GM12872 (cell line): ENCODE measurements around the gene AP1AR.

Source experiments
- TF ChIP-seq, protein P1 (sequence below): IDR thresholded peaks from 3 replicates; pipeline ENCODE4 v1.5.1; 2011; ENCODE audit warnings: low read depth, mild to moderate bottlenecking, low read length, moderate library complexity; ENCODE audit not compliant: insufficient read depth

AP1AR gene, protein sequence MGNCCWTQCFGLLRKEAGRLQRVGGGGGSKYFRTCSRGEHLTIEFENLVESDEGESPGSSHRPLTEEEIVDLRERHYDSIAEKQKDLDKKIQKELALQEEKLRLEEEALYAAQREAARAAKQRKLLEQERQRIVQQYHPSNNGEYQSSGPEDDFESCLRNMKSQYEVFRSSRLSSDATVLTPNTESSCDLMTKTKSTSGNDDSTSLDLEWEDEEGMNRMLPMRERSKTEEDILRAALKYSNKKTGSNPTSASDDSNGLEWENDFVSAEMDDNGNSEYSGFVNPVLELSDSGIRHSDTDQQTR

DNA sequence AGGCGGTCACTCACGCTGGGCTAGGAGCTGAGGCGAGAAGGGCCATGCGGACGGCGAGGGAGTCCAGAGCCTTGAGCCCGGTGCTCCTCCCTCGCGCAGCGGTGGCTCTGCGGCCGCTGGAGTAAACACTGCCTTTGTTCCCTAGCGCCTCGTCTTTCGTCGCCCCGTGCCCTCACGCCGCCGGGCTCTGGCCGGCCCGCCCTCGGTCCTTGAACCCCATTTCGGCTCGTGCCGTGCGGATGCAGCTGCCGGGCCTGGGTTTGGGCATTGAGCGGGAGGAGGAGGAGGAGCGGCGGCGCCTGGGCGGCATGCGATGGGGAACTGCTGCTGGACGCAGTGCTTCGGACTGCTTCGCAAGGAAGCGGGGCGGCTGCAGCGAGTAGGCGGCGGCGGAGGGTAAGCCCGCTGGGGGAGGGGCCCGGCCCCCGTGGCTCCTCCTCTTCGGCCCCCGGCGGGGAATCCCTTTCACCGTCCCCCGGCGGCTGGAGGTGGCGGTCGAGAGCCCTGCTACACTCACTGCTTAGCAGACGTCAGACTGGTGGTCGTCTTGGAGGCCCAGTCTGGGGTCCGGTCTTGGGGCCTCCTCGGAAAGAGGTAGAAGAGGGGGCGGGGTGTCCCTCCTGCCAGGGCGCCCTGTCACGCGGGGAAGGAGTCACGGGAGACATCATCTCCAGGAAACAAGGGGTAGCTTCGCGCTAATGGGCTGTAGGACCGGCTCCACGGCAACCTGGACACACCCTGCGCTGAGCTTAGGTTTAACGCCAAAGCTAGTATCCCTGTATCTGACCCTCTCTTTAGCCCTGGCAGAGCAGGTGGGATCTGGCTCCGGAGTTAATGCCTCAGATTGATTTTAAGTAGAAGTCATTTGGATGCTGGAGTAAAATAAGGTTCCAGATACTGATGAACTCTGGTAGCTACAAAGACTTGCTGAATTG, at the start of gene AP1AR:
TSS of gene AP1AR (plus strand) at position 9 of the 935 bp plus-strand sequence. CDS start at position 314, 305 bp downstream.
- TF ChIP-seq, protein P1, sequence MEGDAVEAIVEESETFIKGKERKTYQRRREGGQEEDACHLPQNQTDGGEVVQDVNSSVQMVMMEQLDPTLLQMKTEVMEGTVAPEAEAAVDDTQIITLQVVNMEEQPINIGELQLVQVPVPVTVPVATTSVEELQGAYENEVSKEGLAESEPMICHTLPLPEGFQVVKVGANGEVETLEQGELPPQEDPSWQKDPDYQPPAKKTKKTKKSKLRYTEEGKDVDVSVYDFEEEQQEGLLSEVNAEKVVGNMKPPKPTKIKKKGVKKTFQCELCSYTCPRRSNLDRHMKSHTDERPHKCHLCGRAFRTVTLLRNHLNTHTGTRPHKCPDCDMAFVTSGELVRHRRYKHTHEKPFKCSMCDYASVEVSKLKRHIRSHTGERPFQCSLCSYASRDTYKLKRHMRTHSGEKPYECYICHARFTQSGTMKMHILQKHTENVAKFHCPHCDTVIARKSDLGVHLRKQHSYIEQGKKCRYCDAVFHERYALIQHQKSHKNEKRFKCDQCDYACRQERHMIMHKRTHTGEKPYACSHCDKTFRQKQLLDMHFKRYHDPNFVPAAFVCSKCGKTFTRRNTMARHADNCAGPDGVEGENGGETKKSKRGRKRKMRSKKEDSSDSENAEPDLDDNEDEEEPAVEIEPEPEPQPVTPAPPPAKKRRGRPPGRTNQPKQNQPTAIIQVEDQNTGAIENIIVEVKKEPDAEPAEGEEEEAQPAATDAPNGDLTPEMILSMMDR, result peak; percentile 46

DNA sequence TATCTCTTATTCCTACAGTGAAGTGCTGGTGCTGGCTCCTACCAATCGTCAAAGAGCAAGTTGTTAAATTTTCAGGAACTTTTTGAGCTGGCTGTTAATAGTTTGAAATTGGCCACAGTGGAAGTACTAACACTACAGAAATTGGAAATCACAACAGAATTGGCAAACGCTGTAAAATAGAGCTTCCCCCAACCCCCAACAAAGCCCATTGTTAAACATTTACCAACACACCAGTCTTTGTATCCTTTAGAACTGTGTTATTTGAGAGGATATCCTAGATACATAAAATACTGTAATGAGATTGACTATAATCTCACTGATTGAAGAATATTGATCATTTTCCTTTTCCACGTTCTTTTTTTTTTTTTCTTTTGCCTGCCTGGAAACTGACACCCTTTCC, 49.0 kb upstream of the AP1AR start:
- TF ChIP-seq, protein P1, result no peak

DNA sequence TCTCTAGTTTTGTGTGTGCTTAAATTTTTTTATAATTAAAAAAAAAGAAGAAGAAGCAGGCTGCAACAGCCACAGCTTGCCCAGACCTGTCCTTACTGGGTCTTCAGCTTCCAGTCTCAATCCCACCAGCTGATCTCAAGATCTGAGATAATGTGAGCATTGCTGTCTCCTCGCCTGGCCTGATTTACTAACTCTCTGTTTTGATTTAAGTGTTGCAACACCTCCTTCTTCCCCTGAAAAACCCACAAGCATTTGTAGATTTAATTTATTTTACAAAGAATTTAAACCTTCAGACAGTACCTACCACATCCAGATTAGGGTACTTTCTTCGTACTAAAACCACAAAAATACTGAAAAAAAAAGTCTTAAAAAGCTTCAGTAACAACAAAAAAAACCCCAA, 48.3 kb upstream of the AP1AR start:
- TF ChIP-seq, protein P1, result no peak

DNA sequence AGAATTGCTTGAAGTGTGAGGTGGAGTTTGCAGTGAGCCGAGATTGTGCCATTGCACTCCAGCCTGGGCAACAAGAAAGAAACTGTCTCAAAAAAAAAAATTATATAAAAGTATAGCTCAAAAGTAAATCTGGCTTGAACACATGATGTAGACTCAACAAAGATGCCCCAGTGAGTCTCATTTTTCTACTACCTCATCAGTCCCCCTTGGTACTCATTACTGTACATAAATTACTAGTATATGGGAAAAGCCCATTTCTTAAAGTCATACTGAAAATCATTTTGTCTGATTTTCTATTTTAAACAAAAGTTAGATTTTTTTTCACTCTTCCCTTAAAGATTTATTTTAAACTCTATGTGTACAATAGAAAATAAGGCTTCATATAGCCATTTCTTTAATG, 47.1 kb upstream of the AP1AR start:
- TF ChIP-seq, protein P1, result no peak

DNA sequence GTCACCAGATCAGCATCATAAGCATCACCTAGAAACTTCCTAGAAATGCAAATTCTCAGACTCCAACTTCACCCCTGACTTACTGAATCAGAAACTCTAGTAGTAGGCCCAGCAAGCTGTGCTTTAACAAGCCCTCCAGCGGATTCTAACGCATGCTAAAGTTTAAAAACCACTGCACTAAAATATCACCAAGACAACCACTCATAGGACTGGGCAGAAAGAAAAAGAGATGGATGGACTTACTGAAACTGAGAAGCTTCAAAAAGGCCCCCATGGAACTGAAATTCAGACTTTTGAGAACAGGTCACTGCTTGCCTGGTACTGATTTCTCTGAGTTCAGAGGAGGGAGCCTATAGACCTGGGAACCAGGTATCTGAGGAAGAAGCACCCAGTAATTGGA, 46.3 kb upstream of the AP1AR start:
- TF ChIP-seq, protein P1, result no peak

DNA sequence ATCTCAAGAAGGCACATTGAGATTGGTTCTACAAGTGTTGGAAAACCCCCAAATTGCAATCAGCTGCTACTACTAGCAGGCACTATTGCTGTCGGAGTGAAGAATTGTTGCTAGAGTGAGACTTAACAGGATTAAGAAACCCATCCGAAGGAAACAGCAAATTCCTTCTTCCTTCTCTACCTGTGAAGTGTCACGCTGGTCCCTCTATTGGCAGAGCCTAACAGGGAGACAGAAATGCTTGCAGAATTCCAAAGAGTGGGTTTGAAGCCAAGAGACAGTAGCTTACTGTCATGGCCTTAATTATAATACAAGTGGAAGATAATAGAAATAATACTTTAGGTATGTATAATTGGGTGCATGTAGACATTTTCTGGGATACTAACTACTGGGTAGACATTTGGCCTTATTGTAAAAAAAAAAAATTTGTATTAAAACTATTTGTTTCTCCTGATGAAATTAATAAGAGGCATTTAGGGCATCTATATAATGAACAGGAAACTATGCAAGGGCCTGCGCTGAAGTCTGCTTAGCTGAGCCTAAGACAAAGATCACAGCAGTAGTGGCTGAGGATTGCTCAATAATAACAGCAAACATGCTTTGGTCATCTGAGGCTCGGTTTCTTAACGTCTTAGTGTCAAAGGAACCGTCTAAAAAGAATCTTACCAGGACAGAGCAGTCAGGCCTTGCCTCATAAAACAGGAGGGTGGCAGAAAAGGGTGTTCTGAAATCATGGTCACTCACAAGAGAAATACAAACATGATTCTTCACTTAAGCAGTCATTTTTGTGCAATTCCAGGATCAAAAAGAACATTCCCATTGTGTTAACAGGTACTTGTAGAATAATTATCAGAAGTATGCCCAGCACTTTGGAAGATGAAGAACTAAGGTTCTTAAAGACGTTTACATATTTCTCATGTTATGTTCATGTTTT, 45.6 kb upstream of the AP1AR start:
- TF ChIP-seq, protein P1, result no peak
